GM10847 (cell line): Measurements from ENCODE around the gene SLC15A1.

Experiments
- POLR2A ChIP-seq: IDR thresholded peaks from 2 replicates; pipeline ENCODE4 v1.6.1; 2011; ENCODE audit not compliant: insufficient read length; ENCODE audit errors: extremely low read depth

Gene SLC15A1

GRCh38 chr13:98752467-98753290 lies at the start of gene SLC15A1:
Gene SLC15A1, minus strand, starts transcription at chr13:98752672. Its CDS starts 74 bp downstream, at chr13:98752598.
- TF ChIP-seq POLR2A: no peak

GRCh38 chr13:98801626-98802418 lies 49.4 kb upstream of the SLC15A1 start:
- no peak for TF ChIP-seq POLR2A

- TF ChIP-seq POLR2A: no peak
These were observed 47.6 kb upstream of the SLC15A1 start for GRCh38 chr13:98800078-98800477.

GRCh38 chr13:98798849-98799645 lies 46.6 kb upstream of the SLC15A1 start:
- no peak for TF ChIP-seq POLR2A

GRCh38 chr13:98797456-98797855 lies 45.0 kb upstream of the SLC15A1 start:
- no peak for TF ChIP-seq POLR2A

- TF ChIP-seq POLR2A: no peak
These were observed 44.3 kb upstream of the SLC15A1 start for GRCh38 chr13:98796798-98797197.

- TF ChIP-seq POLR2A: no peak
These were observed 43.7 kb upstream of the SLC15A1 start for GRCh38 chr13:98796191-98796590.

GRCh38 chr13:98795220-98795619 lies 42.7 kb upstream of the SLC15A1 start:
- TF ChIP-seq POLR2A: no peak

GRCh38 chr13:98794498-98794897 lies 42.0 kb upstream of the SLC15A1 start:
- no peak for TF ChIP-seq POLR2A

- no peak for TF ChIP-seq POLR2A
These were observed 40.5 kb upstream of the SLC15A1 start for GRCh38 chr13:98792785-98793495.

- TF ChIP-seq POLR2A: no peak
These were observed 39.8 kb upstream of the SLC15A1 start for GRCh38 chr13:98792321-98792720.

- TF ChIP-seq POLR2A: no peak
These were observed 39.1 kb upstream of the SLC15A1 start for GRCh38 chr13:98791611-98792010.

- no peak for TF ChIP-seq POLR2A
These were observed 35.5 kb upstream of the SLC15A1 start for GRCh38 chr13:98787996-98788395.

- no peak for TF ChIP-seq POLR2A
These were observed 34.7 kb upstream of the SLC15A1 start for GRCh38 chr13:98787173-98787572.

GRCh38 chr13:98786023-98786422 lies 33.6 kb upstream of the SLC15A1 start:
- no peak for TF ChIP-seq POLR2A
